SK-MEL-5 (cell line): ENCODE data around the gene HSPG2. TPM values are rescaled to one million over a fixed set of nuclear protein-coding genes. Genes with fewer than 3 reads are reported as not detected.

Source experiments
- DNase-seq: peaks from one replicate; pipeline ENCODE4 v3.0.0-alpha.2; 2016; ENCODE audit warnings: low read depth, low spot score
- in situ Hi-C: cut with HindIII; loops from 2 replicates; pipeline ENCODE4 v1.10.0; 2016; ENCODE audit warnings: low sequenced_read_pairs, high pct_unique_total_duplicates, low pct_unique_long_range_greater_than_20kb
- total RNA-seq: library from RNA; depleted of rRNA; stranded (reverse); fragments of >200 nt; shearing (Covaris generic); gene quantifications from 2 replicates; pipeline ENCODE4 v1.2.3, GENCODE V29; 2014

Gene HSPG2
- total RNA-seq, 1 experiment from 2014 or later: 7.2 TPM

- in situ Hi-C loops: no loop called here
- no peak for DNase-seq
These were observed 85.5 kb downstream of the HSPG2 start for GRCh38 chr1:21851430-21852250.

GRCh38 chr1:21849909-21850576 lies 87.1 kb downstream of the HSPG2 start:
- in situ Hi-C loops: no loop called here
- no peak for DNase-seq

GRCh38 chr1:21848524-21849174 lies 88.5 kb downstream of the HSPG2 start:
- in situ Hi-C loops: no loop called here
- no peak for DNase-seq

- in situ Hi-C loops: no loop called here
- no peak for DNase-seq
These were observed 89.6 kb downstream of the HSPG2 start for GRCh38 chr1:21847223-21848205.

- in situ Hi-C loops: no loop called here
- DNase-seq: no peak
These were observed 91.2 kb downstream of the HSPG2 start for GRCh38 chr1:21845646-21846641.

- no peak for DNase-seq
- in situ Hi-C loops: no loop called here
These were observed 93.1 kb downstream of the HSPG2 start for GRCh38 chr1:21843996-21844395.

- in situ Hi-C loops: no loop called here
- no peak for DNase-seq
These were observed 93.9 kb downstream of the HSPG2 start for GRCh38 chr1:21843208-21843607.

- in situ Hi-C loops: no loop called here
- no peak for DNase-seq
These were observed 94.4 kb downstream of the HSPG2 start for GRCh38 chr1:21842606-21843162.

- in situ Hi-C loops: no loop called here
These were observed 95.2 kb downstream of the HSPG2 start for GRCh38 chr1:21841852-21842466.

GRCh38 chr1:21840981-21841380 lies 96.1 kb downstream of the HSPG2 start:
- no peak for DNase-seq
- in situ Hi-C loops: no loop called here

More at GRCh38 chr1:21841852-21842466, 95.2 kb downstream of the HSPG2 start:
- DNase-seq: no peak

GRCh38 chr1:21839337-21840037 lies 97.6 kb downstream of the HSPG2 start:
- in situ Hi-C loops: no loop called here
- DNase-seq: no peak

- in situ Hi-C loops: no loop called here
These were observed 98.6 kb downstream of the HSPG2 start for GRCh38 chr1:21838359-21839157.

GRCh38 chr1:21837476-21837875 lies 99.6 kb downstream of the HSPG2 start:
- in situ Hi-C loops: no loop called here
- DNase-seq: no peak

More at GRCh38 chr1:21838359-21839157, 98.6 kb downstream of the HSPG2 start:
- no peak for DNase-seq

GRCh38 chr1:21836729-21837128 lies 100.4 kb downstream of the HSPG2 start:
- in situ Hi-C loops: no loop called here
- DNase-seq: no peak
